HepG2 (cell line): ENCODE data around the gene B3GNT8. TPM values are rescaled to one million over a fixed set of nuclear protein-coding genes. Genes with fewer than 3 reads are reported as not detected.
A peak's percentile ranks its signal among the peaks of the same experiment; 100 is the strongest.

ENCODE experiments used
- ZNF580 ChIP-seq: IDR thresholded peaks from 2 replicates; pipeline ENCODE4 v1.6.1; 2016; ENCODE audit warnings: low read depth, borderline replicate concordance
- ZNF724P ChIP-seq: sonication (generic); formaldehyde crosslinking; IDR thresholded peaks from 2 replicates; pipeline ENCODE4 v1.8.0; 2022; ENCODE audit warnings: missing genetic modification reagents, borderline replicate concordance
- polyA plus RNA-seq, 8 experiments: library from polyadenylated mRNA; depleted of rRNA in 3 of 8; stranded (reverse) in 7 of 8; unstranded in 1 of 8; fragments of >200 nt; fragmentation: Illumina TruSeq in 4 of 8; extraction: Trizol in 4 of 8; gene quantifications; 2 replicates each; pipeline versions ENCODE4 v1.2.1 to v1.2.3, GENCODE V29; 2011 to 2016; ENCODE audit warnings: low read depth in 4 of 8, missing spikeins in 1 of 8, mixed read lengths in 1 of 8; ENCODE audit not compliant: insufficient read depth in 1 of 8
- small RNA-seq, 3 experiments: library from RNA; depleted of rRNA; stranded (forward); fragments of <200 nt; gene quantifications; one replicate each; pipeline ENCODE3, GENCODE V24; 2012; ENCODE audit warnings: low read depth in 2 of 3, low replicate concordance in 1 of 3; ENCODE audit not compliant: insufficient read length in 3 of 3, insufficient read depth in 2 of 3
- total RNA-seq, 5 experiments: library from RNA; depleted of rRNA; stranded (reverse); fragments of >200 nt; fragmentation: Illumina TruSeq; extraction: Trizol; gene quantifications; 2 replicates each; pipeline ENCODE4 v1.2.3, GENCODE V29; 2016; ENCODE audit warnings: low read depth in 1 of 5

Gene B3GNT8
- total and polyA plus RNA-seq, 2 of the 13 experiments (the other 11 are each of a cell fraction or from before 2014, with no cell fraction given), result 0.26 to 1.9 TPM

GRCh38 chr19:41376241-41376997 is 50.8 kb downstream of the B3GNT8 start, which contains the start of gene TMEM91 (continued):
- TF ChIP-seq ZNF580 (CRISPR knock-in tag) (no peak), ZNF724P (CRISPR knock-in tag) (0 out of 2 replicates have a peak, but pooled peaks have one; percentile 42)

Small RNAs within 50 kb of the gene (small RNA-seq; reads per million reads assigned to genes)
- 0 reads per million in 3 experiments for gene RF00017

Other genes starting within 250 kb of the B3GNT8 start
- gene CYP2S1, start 234.2 kb downstream of the B3GNT8 start, total RNA-seq (2016; rRNA removed; fragmentation: Illumina TruSeq; extraction: Trizol), result 0.09 TPM in 1 of 2 replicates, not detected in the other
- 1.8 and 2.1 TPM in 2 replicates for gene CYP2S1, start 234.2 kb downstream of the B3GNT8 start, polyA plus RNA-seq (2011; rRNA removed)
- 0.31 and 0.71 TPM in 2 replicates for gene AXL, start 208.2 kb downstream of the B3GNT8 start, total RNA-seq (2016; rRNA removed; fragmentation: Illumina TruSeq; extraction: Trizol)
- gene AXL, start 208.2 kb downstream of the B3GNT8 start, polyA plus RNA-seq (2011; rRNA removed), result 5.7 and 5.9 TPM in 2 replicates
- 81.7 and 88.8 TPM in 2 replicates for gene HNRNPUL1, start 163.0 kb downstream of the B3GNT8 start, total RNA-seq (2016; rRNA removed; fragmentation: Illumina TruSeq; extraction: Trizol)
- gene HNRNPUL1, start 163.0 kb downstream of the B3GNT8 start, polyA plus RNA-seq (2011; rRNA removed), result 29.7 and 30.9 TPM in 2 replicates
- gene CCDC97, start 117.2 kb downstream of the B3GNT8 start, total RNA-seq (2016; rRNA removed; fragmentation: Illumina TruSeq; extraction: Trizol), result 7.1 and 7.3 TPM in 2 replicates
- 6.2 and 7.2 TPM in 2 replicates for gene CCDC97, start 117.2 kb downstream of the B3GNT8 start, polyA plus RNA-seq (2011; rRNA removed)
- 2.7 and 4.1 TPM in 2 replicates for gene TGFB1, start 73.5 kb downstream of the B3GNT8 start, total RNA-seq (2016; rRNA removed; fragmentation: Illumina TruSeq; extraction: Trizol)
- gene TGFB1, start 73.5 kb downstream of the B3GNT8 start, polyA plus RNA-seq (2011; rRNA removed), result 5.4 and 6.2 TPM in 2 replicates
- 4.4 and 5.3 TPM in 2 replicates for gene B9D2, start 63.2 kb downstream of the B3GNT8 start, total RNA-seq (2016; rRNA removed; fragmentation: Illumina TruSeq; extraction: Trizol)
- 2.9 and 3.1 TPM in 2 replicates for gene B9D2, start 63.2 kb downstream of the B3GNT8 start, polyA plus RNA-seq (2011; rRNA removed)
- 6.3 and 8.4 TPM in 2 replicates for gene TMEM91, start 50.8 kb downstream of the B3GNT8 start, total RNA-seq (2016; rRNA removed; fragmentation: Illumina TruSeq; extraction: Trizol)
- 10.3 and 11.2 TPM in 2 replicates for gene TMEM91, start 50.8 kb downstream of the B3GNT8 start, polyA plus RNA-seq (2011; rRNA removed)
- 23.6 and 24.1 TPM in 2 replicates for gene EXOSC5, start 30.0 kb downstream of the B3GNT8 start, total RNA-seq (2016; rRNA removed; fragmentation: Illumina TruSeq; extraction: Trizol)
- gene EXOSC5, start 30.0 kb downstream of the B3GNT8 start, polyA plus RNA-seq (2011; rRNA removed), result 26.5 and 31.5 TPM in 2 replicates
- 9.7 and 11.8 TPM in 2 replicates for gene BCKDHA, start 29.6 kb downstream of the B3GNT8 start, total RNA-seq (2016; rRNA removed; fragmentation: Illumina TruSeq; extraction: Trizol)
- 31.3 and 31.5 TPM in 2 replicates for gene BCKDHA, start 29.6 kb downstream of the B3GNT8 start, polyA plus RNA-seq (2011; rRNA removed)
- gene DMAC2, start 12.5 kb upstream of the B3GNT8 start, total RNA-seq (2016; rRNA removed; fragmentation: Illumina TruSeq; extraction: Trizol), result 39.0 and 51.9 TPM in 2 replicates
- 66.0 TPM in 2 replicates for gene DMAC2, start 12.5 kb upstream of the B3GNT8 start, polyA plus RNA-seq (2011; rRNA removed)
- gene ERICH4, start 15.8 kb upstream of the B3GNT8 start, total RNA-seq (2016; rRNA removed; fragmentation: Illumina TruSeq; extraction: Trizol), result 0.64 and 1.0 TPM in 2 replicates
- 0.38 and 0.40 TPM in 2 replicates for gene ERICH4, start 15.8 kb upstream of the B3GNT8 start, polyA plus RNA-seq (2011; rRNA removed)
- not detected in 2 replicates for gene CEACAM21, start 148.8 kb upstream of the B3GNT8 start, total RNA-seq (2016; rRNA removed; fragmentation: Illumina TruSeq; extraction: Trizol)
- gene CEACAM21, start 148.8 kb upstream of the B3GNT8 start, polyA plus RNA-seq (2011; rRNA removed), result 0.05 TPM in 1 of 2 replicates, not detected in the other
- gene CEACAM4, start 199.7 kb upstream of the B3GNT8 start, total RNA-seq (2016; rRNA removed; fragmentation: Illumina TruSeq; extraction: Trizol), result not detected in 2 replicates
- not detected in 2 replicates for gene CEACAM4, start 199.7 kb upstream of the B3GNT8 start, polyA plus RNA-seq (2011; rRNA removed)